ENCODE data around the gene PCDHAC2. TPM values are rescaled to one million over a fixed set of nuclear protein-coding genes. Genes with fewer than 3 reads are reported as not detected.

Gene PCDHAC2
- total RNA-seq, 4 donors from 2014 or later: 2.0 to 5.4 (median 3.4) TPM

GRCh38 chr5:141017943-141018342, 51.7 kb downstream of the PCDHAC2 start:
- H3K27ac ChIP-seq: no peak overlapping the region
- H3K4me1 ChIP-seq: no peaks in the 10 kb centered on the region

More at GRCh38 chr5:141017943-141018342, 51.7 kb downstream of the PCDHAC2 start:
- no peak for DNase-seq
- no peak for TF ChIP-seq CTCF (IDR thresholded peaks at IDR 0.05)
- no peak for TF ChIP-seq POLR2A (IDR thresholded peaks at IDR 0.05)
- H3K36me3 ChIP-seq: no peaks in the 10 kb centered on the region
- H3K27me3 ChIP-seq: no peaks in the 10 kb centered on the region
- H3K9me3 ChIP-seq: no peaks in the 10 kb centered on the region
- no peak overlapping the region for H3K4me3 ChIP-seq (replicated peaks in 1 of 3)
- intact Hi-C loops (cut with DNase I): no loop called here

Small RNA genes lying within 50 kb of the gene (small RNA-seq; reads per million reads assigned to genes)
- not detected for gene AC010223.1

Other genes with a start within 250 kb of the PCDHAC2 start
- gene PCDHA1, start 180.3 kb upstream of the PCDHAC2 start, total RNA-seq: under 1 TPM in 1 of 4 donors, not detected in 3; 0.13 TPM
- gene PCDHA2, start 171.6 kb upstream of the PCDHAC2 start, total RNA-seq: under 1 TPM in 1 of 4 donors, not detected in 3; 0.22 TPM
- 1 to 10 TPM; 1.1 to 1.7 (median 1.3) TPM for gene PCDHA3, start 165.4 kb upstream of the PCDHAC2 start, total RNA-seq
- gene PCDHA4, start 159.4 kb upstream of the PCDHAC2 start, total RNA-seq: 1 to 10 TPM in 1 of 4 donors, under 1 TPM in 3; 0.40 to 2.1 (median 0.69) TPM
- gene PCDHA5, start 144.9 kb upstream of the PCDHAC2 start, total RNA-seq: under 1 TPM; 0.33 to 0.54 (median 0.45) TPM
- 1 to 10 TPM in 2 of 4 donors, under 1 TPM in 2; 0.29 to 1.3 (median 1.0) TPM for gene PCDHA6, start 138.5 kb upstream of the PCDHAC2 start, total RNA-seq
- gene PCDHA7, start 132.2 kb upstream of the PCDHAC2 start, total RNA-seq: under 1 TPM; 0.45 to 0.88 (median 0.54) TPM
- under 1 TPM in 3 of 4 donors, not detected in 1; 0.27 to 0.93 (median 0.33) TPM for gene PCDHA8, start 125.3 kb upstream of the PCDHAC2 start, total RNA-seq
- gene PCDHA9, start 118.1 kb upstream of the PCDHAC2 start, total RNA-seq: under 1 TPM; 0.17 to 0.54 (median 0.29) TPM
- gene PCDHA10, start 110.6 kb upstream of the PCDHAC2 start, total RNA-seq: 10 to 100 TPM in 2 of 4 donors, 1 to 10 TPM in 2; 6.0 to 11.8 (median 9.2) TPM
- 1 to 10 TPM; 1.8 to 4.2 (median 2.1) TPM for gene PCDHA11, start 97.5 kb upstream of the PCDHAC2 start, total RNA-seq
- 1 to 10 TPM; 3.3 to 9.6 (median 6.1) TPM for gene PCDHA12, start 91.2 kb upstream of the PCDHAC2 start, total RNA-seq
- gene PCDHA13, start 84.4 kb upstream of the PCDHAC2 start, total RNA-seq: 1 to 10 TPM; 1.8 to 4.0 (median 3.1) TPM
- 1 to 10 TPM; 3.0 to 6.4 (median 3.5) TPM for gene PCDHAC1, start 40.2 kb upstream of the PCDHAC2 start, total RNA-seq
- gene PCDHB1, start 84.9 kb downstream of the PCDHAC2 start, total RNA-seq: under 1 TPM in 1 of 4 donors, not detected in 3; under 0.01 TPM
- 1 to 10 TPM; 1.2 to 4.2 (median 3.2) TPM for gene PCDHB2, start 128.1 kb downstream of the PCDHAC2 start, total RNA-seq
- 1 to 10 TPM in 3 of 4 donors, under 1 TPM in 1; 0.81 to 3.0 (median 2.4) TPM for gene PCDHB3, start 134.0 kb downstream of the PCDHAC2 start, total RNA-seq
- 1 to 10 TPM; 2.0 to 8.7 (median 3.5) TPM for gene PCDHB4, start 155.3 kb downstream of the PCDHAC2 start, total RNA-seq
- gene PCDHB5, start 168.7 kb downstream of the PCDHAC2 start, total RNA-seq: 10 to 100 TPM in 2 of 4 donors, 1 to 10 TPM in 2; 7.1 to 21.4 (median 11.1) TPM
- 1 to 10 TPM in 2 of 4 donors, under 1 TPM in 2; 0.13 to 2.4 (median 0.71) TPM for gene PCDHB6, start 183.6 kb downstream of the PCDHAC2 start, total RNA-seq
- 1 to 10 TPM in 3 of 4 donors, under 1 TPM in 1; 0.67 to 2.8 (median 2.1) TPM for gene PCDHB7, start 206.2 kb downstream of the PCDHAC2 start, total RNA-seq
- 1 to 10 TPM in 3 of 4 donors, under 1 TPM in 1; 0.67 to 2.6 (median 1.8) TPM for gene PCDHB8, start 211.3 kb downstream of the PCDHAC2 start, total RNA-seq
- gene PCDHB16, start 215.9 kb downstream of the PCDHAC2 start, total RNA-seq: 1 to 10 TPM; 3.5 to 4.8 (median 4.1) TPM
- gene PCDHB9, start 220.7 kb downstream of the PCDHAC2 start, total RNA-seq: 1 to 10 TPM; 2.0 to 3.9 (median 3.0) TPM
- 1 to 10 TPM; 1.6 to 3.1 (median 2.4) TPM for gene PCDHB10, start 225.9 kb downstream of the PCDHAC2 start, total RNA-seq
- 1 to 10 TPM; 2.0 to 3.4 (median 2.5) TPM for gene PCDHB11, start 233.2 kb downstream of the PCDHAC2 start, total RNA-seq
- 1 to 10 TPM; 1.1 to 3.6 (median 2.4) TPM for gene PCDHB12, start 242.2 kb downstream of the PCDHAC2 start, total RNA-seq
- 1 to 10 TPM; 4.0 to 7.2 (median 5.2) TPM for gene PCDHB13, start 247.4 kb downstream of the PCDHAC2 start, total RNA-seq

All from thyroid gland (tissue), 4 donors.